Mucosa of stomach (tissue), 1 donor: Measurements from ENCODE around the gene APOBEC4.
A peak's percentile ranks its signal among the peaks of the same experiment; 100 is the strongest.

Experiments used
- H3K27me3 ChIP-seq: one replicate; pipeline ENCODE4 v1.7.0; 2013; ENCODE audit warnings: mild to moderate bottlenecking, low read length; ENCODE audit not compliant: control insufficient read depth, insufficient read depth
- H3K36me3 ChIP-seq: one replicate; pipeline ENCODE4 v1.7.0; 2013; ENCODE audit warnings: low read length; ENCODE audit not compliant: control insufficient read depth, insufficient read depth
- H3K4me1 ChIP-seq: one replicate; pipeline ENCODE4 v1.7.0; 2013; ENCODE audit warnings: mild to moderate bottlenecking, low read length; ENCODE audit not compliant: control insufficient read depth, insufficient read depth
- H3K4me3 ChIP-seq: one replicate; pipeline ENCODE4 v1.7.0; 2013; ENCODE audit warnings: low read length
- H3K9ac ChIP-seq: one replicate; pipeline ENCODE4 v1.7.0; 2013; ENCODE audit warnings: mild to moderate bottlenecking, low read length, moderate library complexity
- H3K9me3 ChIP-seq: one replicate; pipeline ENCODE4 v1.7.0; 2013; ENCODE audit warnings: mild to moderate bottlenecking, low read length, moderate library complexity; ENCODE audit not compliant: control insufficient read depth
- donor health status: Pancreatic carcinoma.

APOBEC4 gene, protein sequence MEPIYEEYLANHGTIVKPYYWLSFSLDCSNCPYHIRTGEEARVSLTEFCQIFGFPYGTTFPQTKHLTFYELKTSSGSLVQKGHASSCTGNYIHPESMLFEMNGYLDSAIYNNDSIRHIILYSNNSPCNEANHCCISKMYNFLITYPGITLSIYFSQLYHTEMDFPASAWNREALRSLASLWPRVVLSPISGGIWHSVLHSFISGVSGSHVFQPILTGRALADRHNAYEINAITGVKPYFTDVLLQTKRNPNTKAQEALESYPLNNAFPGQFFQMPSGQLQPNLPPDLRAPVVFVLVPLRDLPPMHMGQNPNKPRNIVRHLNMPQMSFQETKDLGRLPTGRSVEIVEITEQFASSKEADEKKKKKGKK

DNA sequence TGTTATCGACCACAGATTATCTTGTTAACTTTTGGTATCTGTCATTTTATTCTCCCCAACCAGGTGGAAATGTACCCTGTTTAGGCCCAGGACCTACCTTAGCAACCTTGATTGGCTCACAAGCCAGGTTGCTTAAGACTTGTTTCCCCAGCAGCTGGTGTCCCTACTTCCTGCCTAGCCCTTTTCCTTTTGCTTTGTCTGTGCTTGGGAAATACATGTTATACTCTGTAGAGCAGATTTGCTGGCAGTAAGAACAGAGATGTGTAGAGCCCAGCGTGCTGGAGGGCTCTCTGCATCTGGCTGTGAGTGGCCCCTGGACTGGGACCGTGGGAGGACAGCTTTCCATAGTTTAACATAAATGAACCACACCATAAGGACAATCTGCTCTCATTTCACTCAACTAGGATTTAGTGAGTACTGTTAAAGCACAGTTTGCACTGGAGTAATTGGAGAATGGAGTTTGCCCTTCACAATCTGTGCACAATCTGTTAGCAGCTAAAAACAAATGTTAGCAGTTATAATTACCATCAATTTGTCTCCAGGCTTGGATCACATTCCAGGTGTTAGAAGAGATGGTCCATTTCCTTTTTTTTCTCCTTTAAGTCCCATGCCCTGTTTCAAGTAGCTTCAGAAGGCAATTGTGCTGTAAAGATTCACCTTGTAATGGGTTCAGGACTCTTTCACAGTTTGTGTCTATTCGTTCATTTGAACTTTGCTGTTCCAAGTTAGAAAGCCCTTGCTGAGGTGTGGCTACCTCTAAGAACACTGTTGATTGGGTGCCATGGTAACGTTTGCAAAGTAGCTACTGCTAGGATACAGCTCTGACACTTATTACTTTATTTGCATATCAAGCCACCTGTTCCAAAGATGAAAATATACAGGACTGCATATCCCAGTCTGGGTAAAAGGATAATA is at the start of gene APOBEC4:
Gene APOBEC4 (minus strand): TSS at position 770 of the 915 bp plus-strand sequence. CDS start 4,535 bp downstream, outside the sequence.
- H3K36me3 ChIP-seq = no peaks in the 10 kb centered on the region
- H3K9me3 ChIP-seq = no peaks in the 10 kb centered on the region
- H3K27me3 ChIP-seq = no peaks in the 10 kb centered on the region
- no peak within 1 kb of the TSS for H3K4me3 ChIP-seq
- H3K9ac ChIP-seq = peak within 1 kb of the TSS; percentile 44
- H3K4me1 ChIP-seq = peaks cover 29% of the 10 kb centered on the region

DNA sequence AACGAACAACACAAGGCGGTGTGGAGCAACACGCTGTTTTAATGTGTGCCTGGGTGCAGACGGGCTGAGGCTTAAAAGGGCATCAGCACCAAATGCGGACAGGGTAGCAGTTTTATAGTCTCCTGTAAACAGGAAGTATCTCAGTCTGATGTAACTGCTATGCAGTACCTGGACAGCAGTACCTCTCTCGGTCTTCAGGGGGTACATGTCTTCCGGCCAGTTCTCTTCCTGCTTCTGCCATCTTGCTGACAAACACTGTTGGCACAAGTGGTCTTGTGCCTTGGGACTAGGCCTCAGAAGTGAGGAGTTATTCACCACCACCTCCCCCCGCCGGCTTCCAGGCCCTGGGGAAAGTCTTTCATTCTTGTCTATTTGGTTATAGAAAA is 49.7 kb upstream of the APOBEC4 start:
- no peak overlapping the region for H3K9ac ChIP-seq
- H3K4me1 ChIP-seq = no peaks in the 10 kb centered on the region
- H3K4me3 ChIP-seq = no peak overlapping the region
- no peaks in the 10 kb centered on the region for H3K9me3 ChIP-seq
- H3K27me3 ChIP-seq = no peaks in the 10 kb centered on the region
- H3K36me3 ChIP-seq = no peaks in the 10 kb centered on the region

DNA sequence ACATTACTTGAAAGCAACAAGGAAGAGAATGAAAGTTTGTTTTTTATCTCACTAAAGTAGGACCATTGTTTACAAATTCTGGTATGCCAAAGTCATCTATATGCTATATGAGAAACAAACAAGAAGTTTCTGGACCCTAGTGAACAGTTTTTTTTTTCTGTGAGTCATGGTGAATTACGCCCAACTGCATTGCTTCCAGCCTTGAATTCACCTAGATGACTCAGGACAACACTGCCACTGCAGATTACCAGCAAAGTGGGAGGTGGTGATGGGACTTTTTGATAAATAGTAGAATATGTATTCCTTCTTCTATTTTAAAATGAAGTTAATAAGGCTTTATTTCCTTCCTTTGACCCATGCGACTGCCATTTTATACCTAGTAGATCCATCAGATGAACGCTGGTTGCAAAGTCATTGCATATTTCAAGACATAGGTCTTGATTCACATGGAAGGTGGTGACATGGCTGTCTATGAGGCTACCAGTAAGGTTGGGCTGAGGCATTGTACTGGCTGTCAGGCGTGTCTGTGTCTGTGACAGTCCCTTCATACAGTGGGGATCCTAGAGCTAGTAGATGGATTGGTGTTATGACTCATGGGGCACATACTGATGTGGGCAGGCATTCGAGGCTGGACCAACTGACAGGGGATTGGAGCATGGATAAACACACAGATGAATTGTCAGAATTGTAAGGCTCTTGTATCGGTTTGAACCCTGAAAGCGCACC is 49.1 kb upstream of the APOBEC4 start:
- no peaks in the 10 kb centered on the region for H3K9me3 ChIP-seq
- H3K9ac ChIP-seq = no peak overlapping the region
- H3K36me3 ChIP-seq = no peaks in the 10 kb centered on the region
- no peaks in the 10 kb centered on the region for H3K27me3 ChIP-seq
- H3K4me1 ChIP-seq = no peaks in the 10 kb centered on the region
- no peak overlapping the region for H3K4me3 ChIP-seq

DNA sequence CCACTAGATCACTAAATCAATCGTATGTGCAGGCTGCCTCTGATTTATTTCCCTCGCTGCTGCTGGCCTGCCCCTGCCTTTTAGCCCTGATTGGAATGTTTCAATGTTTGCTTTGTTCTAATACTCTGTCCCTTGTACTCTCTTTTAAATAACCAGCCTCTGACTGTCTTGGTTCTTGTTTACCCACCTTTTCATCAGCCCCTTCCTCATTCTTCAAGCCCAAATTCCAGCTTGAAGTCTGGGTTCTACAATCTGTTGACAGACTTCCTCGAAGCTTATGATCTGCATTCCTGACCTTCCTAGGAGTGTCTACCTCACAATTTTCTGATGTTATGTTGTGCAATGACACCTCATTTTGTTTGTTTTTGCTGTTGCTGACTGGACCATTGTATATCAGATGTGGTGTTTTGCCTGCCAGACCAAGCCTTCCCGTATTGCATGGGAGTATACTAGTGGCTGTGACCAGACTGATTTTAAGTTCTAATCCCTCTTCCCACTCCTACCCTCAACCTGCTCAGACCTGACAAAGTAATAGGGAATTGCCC is 46.6 kb upstream of the APOBEC4 start:
- Histone ChIP-seq H3K36me3 (no peaks in the 10 kb centered on the region), H3K9ac (no peak overlapping the region), H3K4me1 (no peaks in the 10 kb centered on the region), H3K9me3 (no peaks in the 10 kb centered on the region), H3K27me3 (no peaks in the 10 kb centered on the region), H3K4me3 (no peak overlapping the region)

DNA sequence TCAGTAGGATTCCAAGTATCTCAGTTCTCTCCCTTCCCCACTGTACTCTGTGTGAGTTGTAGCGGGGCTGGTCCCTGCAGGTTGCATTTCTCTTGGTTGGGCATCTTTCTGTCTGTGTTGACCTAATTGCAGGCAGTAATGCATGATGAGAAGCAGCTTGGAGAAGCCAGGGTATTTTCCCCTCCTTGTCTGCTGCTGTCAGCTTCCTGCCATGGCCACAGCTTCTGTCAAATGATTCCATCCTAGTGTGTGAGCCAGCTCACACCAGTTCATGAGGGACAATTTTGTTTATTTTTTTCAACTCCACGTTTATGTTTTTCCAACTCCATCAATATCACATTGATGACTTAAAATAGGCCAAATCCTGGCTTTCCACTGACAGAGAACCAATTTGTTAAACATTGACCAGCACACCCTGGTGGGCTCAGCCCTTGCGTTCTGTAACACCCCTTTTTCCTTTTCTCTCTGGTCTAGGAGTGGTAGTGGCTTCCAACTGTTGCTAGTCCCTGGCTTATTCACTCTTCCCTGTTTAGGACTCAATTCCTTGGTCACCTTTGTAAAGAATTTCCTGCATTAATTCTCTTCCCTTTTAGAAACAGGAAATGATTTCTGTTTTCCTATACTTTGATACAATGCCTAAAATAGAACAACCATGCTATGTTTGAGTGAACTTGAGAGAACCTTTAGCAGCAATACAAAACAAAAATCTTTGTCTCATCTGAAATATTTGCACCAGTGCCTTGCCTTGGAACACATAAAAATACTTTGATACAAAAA is 44.9 kb upstream of the APOBEC4 start:
- Histone ChIP-seq H3K36me3 (no peaks in the 10 kb centered on the region), H3K9ac (no peak overlapping the region), H3K27me3 (no peaks in the 10 kb centered on the region), H3K4me1 (no peaks in the 10 kb centered on the region), H3K4me3 (no peak overlapping the region), H3K9me3 (no peaks in the 10 kb centered on the region)

DNA sequence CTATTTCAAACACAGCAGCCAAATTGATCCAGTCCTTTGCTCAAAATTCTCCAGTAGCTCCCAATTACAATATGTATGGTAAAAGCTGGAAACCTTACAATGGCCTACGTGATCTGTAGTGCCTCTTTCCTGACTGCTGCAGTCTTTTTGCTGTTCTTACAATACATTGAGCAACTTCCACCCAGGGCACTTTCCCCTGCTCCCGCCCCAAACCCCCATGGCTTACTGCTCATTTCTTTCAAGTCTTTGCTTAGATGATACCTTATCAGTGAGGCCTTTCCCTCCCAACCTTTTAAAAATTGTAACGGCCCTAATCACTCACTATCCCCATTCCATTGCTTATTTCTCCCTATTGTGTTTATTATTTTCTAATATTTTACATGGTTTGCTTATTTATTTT is 43.9 kb upstream of the APOBEC4 start:
- Histone ChIP-seq H3K27me3 (no peaks in the 10 kb centered on the region), H3K9ac (no peak overlapping the region), H3K4me3 (no peak overlapping the region), H3K36me3 (no peaks in the 10 kb centered on the region), H3K4me1 (no peaks in the 10 kb centered on the region), H3K9me3 (no peaks in the 10 kb centered on the region)

DNA sequence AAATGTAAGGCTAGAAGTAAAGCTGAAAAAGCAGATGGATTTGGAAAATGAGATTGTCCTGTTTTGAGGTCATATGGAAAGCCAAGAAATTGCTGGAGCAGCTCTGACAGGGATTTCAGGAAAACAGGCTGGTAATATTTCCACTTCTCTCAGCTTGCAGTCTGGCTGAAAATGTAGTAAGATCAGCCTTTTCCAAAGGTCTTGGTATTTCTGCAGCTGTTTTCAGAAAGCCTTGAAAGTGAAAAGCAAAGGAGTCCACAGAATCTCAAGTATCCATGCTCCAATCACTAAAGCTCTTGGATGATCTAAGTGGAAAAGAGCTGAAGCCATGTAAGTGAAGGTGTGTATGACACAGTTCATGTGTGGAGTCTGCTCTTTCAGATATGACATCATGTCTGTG is 41.6 kb upstream of the APOBEC4 start:
- H3K36me3 ChIP-seq = no peaks in the 10 kb centered on the region
- H3K4me1 ChIP-seq = no peaks in the 10 kb centered on the region
- H3K9me3 ChIP-seq = no peaks in the 10 kb centered on the region
- H3K9ac ChIP-seq = no peak overlapping the region
- no peaks in the 10 kb centered on the region for H3K27me3 ChIP-seq
- H3K4me3 ChIP-seq = no peak overlapping the region

DNA sequence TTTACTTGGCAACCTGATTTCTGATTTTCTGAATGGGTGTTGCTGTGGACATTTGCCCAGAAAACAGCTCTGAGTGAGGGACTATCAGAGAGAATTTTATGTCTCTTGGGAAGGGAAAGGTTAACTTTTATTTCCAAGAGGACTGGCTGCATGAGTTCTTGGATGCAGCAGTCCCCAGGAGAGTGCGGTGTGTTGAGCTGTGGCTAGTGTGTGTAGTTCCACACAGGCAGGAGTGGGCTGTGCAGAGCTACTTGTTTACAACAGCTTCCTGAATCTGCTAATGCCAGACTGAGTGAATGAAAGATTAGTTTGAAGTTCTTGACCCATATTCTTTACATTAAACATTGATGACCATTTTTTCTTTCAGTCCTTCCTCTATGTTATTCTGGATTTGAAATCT is 41.0 kb upstream of the APOBEC4 start:
- Histone ChIP-seq H3K9me3 (no peaks in the 10 kb centered on the region), H3K36me3 (no peaks in the 10 kb centered on the region), H3K4me3 (no peak overlapping the region), H3K27me3 (no peaks in the 10 kb centered on the region), H3K9ac (no peak overlapping the region), H3K4me1 (no peaks in the 10 kb centered on the region)

DNA sequence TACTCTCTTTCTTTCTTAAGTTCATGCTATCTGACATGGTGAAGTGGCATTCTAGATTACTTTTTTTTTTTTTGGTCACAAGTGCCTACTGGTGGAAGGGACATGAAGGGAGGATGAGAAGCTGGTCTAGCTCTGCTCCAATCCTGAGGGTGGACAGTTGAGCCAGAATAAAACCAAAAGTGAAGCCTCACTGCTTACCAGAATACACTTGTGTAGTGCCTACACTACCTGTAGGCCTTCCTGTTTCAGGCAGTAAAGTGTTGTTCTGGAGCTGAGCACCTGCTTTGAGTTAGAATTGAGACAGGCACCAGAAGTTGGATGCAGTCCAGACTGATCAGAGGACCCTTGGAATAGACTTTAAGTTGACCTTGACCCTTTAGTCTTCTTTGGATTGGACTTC is 40.4 kb upstream of the APOBEC4 start:
- no peaks in the 10 kb centered on the region for H3K4me1 ChIP-seq
- H3K4me3 ChIP-seq = no peak overlapping the region
- H3K9me3 ChIP-seq = no peaks in the 10 kb centered on the region
- H3K27me3 ChIP-seq = no peaks in the 10 kb centered on the region
- H3K9ac ChIP-seq = no peak overlapping the region
- no peaks in the 10 kb centered on the region for H3K36me3 ChIP-seq

DNA sequence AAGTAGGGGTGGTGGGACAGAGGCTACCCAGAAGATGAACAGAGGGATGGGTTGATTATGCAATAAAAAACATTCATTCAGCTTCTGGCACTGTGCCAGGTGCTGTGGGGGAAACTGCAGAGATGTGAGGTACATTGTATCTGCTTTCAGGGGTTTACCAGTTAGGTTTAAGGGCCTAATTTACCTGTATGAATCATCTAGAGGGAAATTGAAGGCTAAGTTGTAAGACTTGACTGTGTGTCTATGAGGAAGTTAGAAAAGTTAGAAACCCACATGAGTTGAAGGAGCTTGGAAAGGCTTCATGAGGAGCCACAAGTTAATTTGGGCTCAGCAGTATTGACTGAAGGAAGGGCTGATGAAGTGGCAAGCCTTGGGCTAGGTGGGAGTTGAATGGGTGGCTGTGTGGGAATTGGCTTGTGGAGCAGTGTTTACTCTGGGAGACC is 36.7 kb upstream of the APOBEC4 start:
- Histone ChIP-seq H3K36me3 (no peaks in the 10 kb centered on the region), H3K4me3 (no peak overlapping the region), H3K27me3 (no peaks in the 10 kb centered on the region), H3K9me3 (no peaks in the 10 kb centered on the region), H3K9ac (no peak overlapping the region), H3K4me1 (no peaks in the 10 kb centered on the region)

DNA sequence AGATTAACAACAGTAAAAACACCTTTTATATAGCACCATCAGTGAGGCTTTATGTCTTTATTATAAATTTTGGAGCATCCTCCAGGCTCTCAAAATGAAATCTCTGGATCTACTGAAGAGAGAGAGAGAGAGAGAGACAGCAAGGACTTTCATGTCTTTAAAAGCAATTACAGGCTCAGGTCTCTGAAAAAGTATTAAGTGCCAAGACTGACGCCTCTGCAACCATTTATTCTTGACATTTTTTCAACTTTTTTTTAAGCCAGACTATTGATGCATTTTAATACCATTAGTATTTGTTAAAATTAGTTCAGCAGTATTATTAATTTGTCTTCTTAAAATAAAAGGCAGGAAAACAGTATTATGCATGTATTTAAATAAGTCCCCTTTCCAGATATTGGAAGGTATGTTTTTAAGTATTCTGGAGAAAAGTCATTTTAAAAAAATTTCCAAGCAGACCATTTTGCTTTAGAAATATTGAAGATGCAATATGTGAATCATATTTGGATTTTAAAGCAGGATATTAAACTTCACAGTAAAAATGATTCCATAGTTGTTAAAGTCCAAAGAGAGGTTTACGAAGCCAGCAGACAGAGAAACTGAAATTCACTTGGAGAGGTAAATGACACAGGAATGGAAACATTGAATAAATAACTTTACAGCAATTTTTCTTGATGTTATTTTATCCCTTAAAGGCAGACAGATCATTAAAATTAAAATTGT is 35.4 kb upstream of the APOBEC4 start:
- H3K4me1 ChIP-seq = no peaks in the 10 kb centered on the region
- no peak overlapping the region for H3K9ac ChIP-seq
- H3K27me3 ChIP-seq = no peaks in the 10 kb centered on the region
- no peaks in the 10 kb centered on the region for H3K9me3 ChIP-seq
- no peaks in the 10 kb centered on the region for H3K36me3 ChIP-seq
- no peak overlapping the region for H3K4me3 ChIP-seq
